Peyer's patch (tissue), 4 donors: ENCODE results near the gene CXorf65. TPM values are rescaled to one million over a fixed set of nuclear protein-coding genes. Genes with fewer than 3 reads are reported as not detected.

Experiments
- DNase-seq, 3 donors: peaks; one replicate each; pipeline ENCODE4 v3.0.0-alpha.2; 2017 to 2019
- H3K27ac ChIP-seq, 4 donors: fragments of 200-600 bp; sonication (generic); one replicate each; pipeline ENCODE4 v1.5.1; 2016 to 2019
- H3K27me3 ChIP-seq, 2 donors: fragments of 200-600 bp; sonication (generic); one replicate each; pipeline ENCODE4 v1.5.1; 2019
- H3K36me3 ChIP-seq, 3 donors: fragments of 200-600 bp; sonication (generic); one replicate each; pipeline ENCODE4 v1.5.1; 2016 to 2019
- H3K4me1 ChIP-seq, 4 donors: fragments of 200-600 bp; sonication (generic); one replicate each; pipeline ENCODE4 v1.5.1; 2016 to 2019
- H3K4me3 ChIP-seq, 4 donors: fragments of 200-600 bp; sonication (generic); 1 replicate in 3 of 4; 2 replicates in 1 of 4; pipeline ENCODE4 v1.5.1; 2016 to 2019; ENCODE audit warnings: mild to moderate bottlenecking in 1 of 4
- H3K9me3 ChIP-seq, 4 donors: fragments of 200-600 bp; sonication (generic); one replicate each; pipeline ENCODE4 v1.5.1; 2016 to 2019; ENCODE audit warnings: mild to moderate bottlenecking in 1 of 4
- POLR2A ChIP-seq, 2 donors: fragments of 450-650 bp; IDR thresholded peaks; one replicate each; pipeline ENCODE4 v1.5.1; 2017; ENCODE audit warnings: antibody characterized with exemption in 2 of 2, mild to moderate bottlenecking in 2 of 2, moderate library complexity in 2 of 2
- small RNA-seq, 2 donors: library from RNA; depleted of rRNA; stranded (forward); fragments of <200 nt; gene quantifications; one replicate each; pipeline ENCODE3, GENCODE V24; 2016
- total RNA-seq, 4 donors: library from RNA; depleted of rRNA; stranded (reverse); fragments of >200 nt; gene quantifications; one replicate each; pipeline ENCODE4 v1.1.0, GENCODE V29; 2016
- TF ChIP-seq, protein P1 (sequence below), 6 experiments: fragments of 450-650 bp in 4 of 6; fragments of 200-600 bp in 2 of 6; sonication (generic) in 1 of 6; IDR thresholded peaks; one replicate each; pipeline ENCODE4 v1.5.1; 2017 to 2019; ENCODE audit warnings: antibody characterized with exemption in 6 of 6, mild to moderate bottlenecking in 3 of 6, moderate library complexity in 1 of 6

Gene CXorf65
- total RNA-seq, 4 donors from 2014 or later, result not detected

DNA sequence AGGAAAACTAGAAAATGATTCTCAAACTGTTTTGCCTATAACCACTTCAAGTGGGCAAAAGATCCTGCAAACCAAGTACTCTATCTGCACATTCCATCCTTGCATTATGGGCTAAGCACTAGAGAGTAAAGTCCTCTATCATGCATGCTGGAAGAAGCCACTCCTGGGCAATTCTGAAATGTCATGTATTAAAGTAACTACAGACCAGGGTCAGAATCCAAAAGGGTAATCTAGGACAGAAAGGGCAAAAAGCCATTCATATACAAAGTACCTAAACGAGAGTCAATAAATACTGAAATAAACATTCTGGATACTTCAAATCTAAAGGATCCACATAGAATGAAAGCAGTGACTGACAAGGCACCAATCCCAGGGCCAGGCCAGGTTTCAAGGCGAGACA, 39.5 kb downstream of the CXorf65 start:
- H3K27me3 ChIP-seq, result no peaks in the 10 kb centered on the region
- no peaks in the 10 kb centered on the region for H3K9me3 ChIP-seq
- no peaks in the 10 kb centered on the region for H3K36me3 ChIP-seq
- peak overlapping the region; percentile 46 to 73 (median 64) for H3K4me3 ChIP-seq
- TF ChIP-seq, protein P1, sequence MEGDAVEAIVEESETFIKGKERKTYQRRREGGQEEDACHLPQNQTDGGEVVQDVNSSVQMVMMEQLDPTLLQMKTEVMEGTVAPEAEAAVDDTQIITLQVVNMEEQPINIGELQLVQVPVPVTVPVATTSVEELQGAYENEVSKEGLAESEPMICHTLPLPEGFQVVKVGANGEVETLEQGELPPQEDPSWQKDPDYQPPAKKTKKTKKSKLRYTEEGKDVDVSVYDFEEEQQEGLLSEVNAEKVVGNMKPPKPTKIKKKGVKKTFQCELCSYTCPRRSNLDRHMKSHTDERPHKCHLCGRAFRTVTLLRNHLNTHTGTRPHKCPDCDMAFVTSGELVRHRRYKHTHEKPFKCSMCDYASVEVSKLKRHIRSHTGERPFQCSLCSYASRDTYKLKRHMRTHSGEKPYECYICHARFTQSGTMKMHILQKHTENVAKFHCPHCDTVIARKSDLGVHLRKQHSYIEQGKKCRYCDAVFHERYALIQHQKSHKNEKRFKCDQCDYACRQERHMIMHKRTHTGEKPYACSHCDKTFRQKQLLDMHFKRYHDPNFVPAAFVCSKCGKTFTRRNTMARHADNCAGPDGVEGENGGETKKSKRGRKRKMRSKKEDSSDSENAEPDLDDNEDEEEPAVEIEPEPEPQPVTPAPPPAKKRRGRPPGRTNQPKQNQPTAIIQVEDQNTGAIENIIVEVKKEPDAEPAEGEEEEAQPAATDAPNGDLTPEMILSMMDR (IDR thresholded peaks at IDR 0.05), result no peak
- H3K27ac ChIP-seq, result peak overlapping the region in 3 of 4 donors; percentile 73 to 91 (median 88)
- peaks cover 0 to 8% (median 2%) of the 10 kb centered on the region in 4 donors for H3K4me1 ChIP-seq
- DNase-seq, result no peak

DNA sequence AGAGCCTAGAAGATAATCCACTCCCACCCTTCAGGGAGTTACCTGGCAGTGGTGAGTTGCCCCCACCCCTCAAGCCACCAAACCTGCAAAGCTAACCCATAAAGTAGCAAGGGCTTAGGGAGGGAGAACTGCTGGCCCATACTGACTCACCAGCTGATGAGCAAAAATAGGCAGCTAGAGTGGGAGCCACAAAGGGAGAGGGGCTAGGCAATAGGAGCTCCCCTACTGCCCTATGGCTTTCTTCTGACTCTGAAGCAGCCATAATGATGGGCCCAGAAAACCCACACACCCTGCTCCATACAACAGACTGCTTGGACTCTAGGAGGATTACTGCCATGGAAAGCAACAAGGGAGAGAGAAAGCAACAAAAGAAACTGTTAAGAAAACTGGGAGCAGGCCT, 46.4 kb downstream of the CXorf65 start:
- Histone ChIP-seq H3K4me1 (no peaks in the 10 kb centered on the region), H3K4me3 (no peak overlapping the region), H3K27me3 (no peaks in the 10 kb centered on the region), H3K27ac (no peak overlapping the region), H3K36me3 (peaks cover 0 to 24% (median 0%) of the 10 kb centered on the region in 3 donors), H3K9me3 (no peaks in the 10 kb centered on the region)
- DNase-seq, result no peak
- TF ChIP-seq POLR2A (IDR thresholded peaks at IDR 0.05), result no peak
- TF ChIP-seq, protein P1 (IDR thresholded peaks at IDR 0.05), result no peak

DNA sequence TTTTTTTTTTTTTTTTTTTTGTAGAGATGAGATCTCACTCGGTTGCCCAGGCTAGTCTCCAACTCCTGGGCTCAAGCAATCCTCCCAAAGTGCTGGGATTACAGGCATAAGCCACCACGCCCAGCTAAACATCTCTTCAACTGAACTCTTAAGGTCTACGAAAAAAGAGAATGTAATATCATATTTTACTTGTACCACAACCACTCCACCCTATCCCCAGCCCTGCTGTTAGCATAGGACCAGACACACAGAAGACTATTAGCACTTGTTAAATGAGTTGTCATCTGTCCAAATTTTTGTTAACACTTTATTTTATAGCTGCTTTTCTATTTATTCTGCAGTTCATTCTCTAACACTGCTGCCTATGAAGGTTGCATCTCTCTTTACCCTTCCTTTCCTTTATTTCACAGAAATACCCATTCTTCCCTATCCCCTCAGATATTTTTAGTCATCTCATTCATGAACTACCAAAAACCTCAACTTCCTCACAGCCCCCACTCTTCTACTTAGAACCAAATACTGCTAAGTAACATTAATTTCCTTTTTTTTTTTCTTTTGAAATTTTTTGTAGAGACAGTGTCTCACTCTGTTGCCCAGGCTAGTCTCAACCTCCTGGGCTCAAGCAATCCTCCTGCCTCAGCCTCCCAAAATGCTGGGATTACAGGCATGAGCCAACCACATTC, 48.6 kb downstream of the CXorf65 start:
- H3K27ac ChIP-seq, result no peak overlapping the region
- H3K4me1 ChIP-seq, result no peaks in the 10 kb centered on the region
- no peak overlapping the region for H3K4me3 ChIP-seq
- TF ChIP-seq, protein P1 (IDR thresholded peaks at IDR 0.05), result no peak
- TF ChIP-seq POLR2A (IDR thresholded peaks at IDR 0.05), result no peak
- H3K27me3 ChIP-seq, result no peaks in the 10 kb centered on the region
- no peak for DNase-seq
- peaks cover 0 to 24% (median 0%) of the 10 kb centered on the region in 3 donors for H3K36me3 ChIP-seq
- H3K9me3 ChIP-seq, result no peaks in the 10 kb centered on the region

DNA sequence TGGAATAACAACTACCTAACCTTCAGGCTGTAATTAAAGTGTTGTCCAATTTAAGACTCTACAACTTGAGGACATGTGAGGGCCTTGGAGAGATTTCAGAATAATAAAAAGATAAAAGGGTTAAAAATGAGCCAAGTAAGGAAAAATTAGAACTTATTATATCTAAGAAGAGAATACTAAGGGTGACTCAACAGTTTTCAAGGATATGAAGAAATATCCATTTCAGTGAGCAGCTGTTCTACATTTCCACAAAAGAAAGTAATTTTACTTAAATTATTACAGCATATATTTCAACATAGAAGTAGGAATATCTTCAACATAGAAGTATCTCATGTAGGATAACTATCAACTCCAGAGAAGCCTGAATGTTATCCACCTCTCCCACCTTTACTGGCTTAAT, 49.7 kb downstream of the CXorf65 start:
- Histone ChIP-seq H3K4me1 (no peaks in the 10 kb centered on the region), H3K27ac (no peak overlapping the region), H3K27me3 (no peaks in the 10 kb centered on the region), H3K9me3 (no peaks in the 10 kb centered on the region), H3K36me3 (peaks cover 0 to 23% (median 0%) of the 10 kb centered on the region in 3 donors), H3K4me3 (no peak overlapping the region)
- no peak for DNase-seq
- TF ChIP-seq POLR2A (IDR thresholded peaks at IDR 0.05), result no peak
- TF ChIP-seq, protein P1 (IDR thresholded peaks at IDR 0.05), result no peak

Small RNA genes within 50 kb of the gene (small RNA-seq; reads per million reads assigned to genes)
- gene CXorf65, result 0 reads per million in 2 donors

Other genes starting within 250 kb of the CXorf65 start
- not detected for gene TEX11, start 198.0 kb downstream of the CXorf65 start, total RNA-seq
- gene SLC7A3, start 175.6 kb downstream of the CXorf65 start, total RNA-seq, result not detected
- 100 to 1,000 TPM in 1 of 4 donors, 10 to 100 TPM in 3; 62.7 to 108 (median 67.5) TPM for gene SNX12, start 38.4 kb downstream of the CXorf65 start, total RNA-seq
- gene FOXO4, start 10.9 kb downstream of the CXorf65 start, total RNA-seq, result 10 to 100 TPM; 14.0 to 39.8 (median 28.4) TPM
- gene IL2RG, start 4.8 kb upstream of the CXorf65 start, total RNA-seq, result 100 to 1,000 TPM in 1 of 4 donors, 10 to 100 TPM in 3; 18.2 to 222 (median 62.2) TPM
- gene MED12, start 11.9 kb upstream of the CXorf65 start, total RNA-seq, result 10 to 100 TPM; 38.5 to 87.0 (median 67.5) TPM
- 1 to 10 TPM in 2 of 4 donors, not detected in 2; 1.1 to 1.6 TPM for gene NLGN3, start 38.1 kb upstream of the CXorf65 start, total RNA-seq
- gene GJB1, start 116.5 kb upstream of the CXorf65 start, total RNA-seq, result 10 to 100 TPM in 3 of 4 donors, 1 to 10 TPM in 1; 2.5 to 98.4 (median 65.5) TPM
- gene ZMYM3, start 147.4 kb upstream of the CXorf65 start, total RNA-seq, result 10 to 100 TPM; 10.3 to 17.3 (median 15.5) TPM
- gene NONO, start 176.9 kb upstream of the CXorf65 start, total RNA-seq, result 100 to 1,000 TPM; 167 to 559 (median 214) TPM
- 1 to 10 TPM in 3 of 4 donors, not detected in 1; 2.4 to 5.3 (median 3.4) TPM for gene ITGB1BP2, start 195.0 kb upstream of the CXorf65 start, total RNA-seq